Bronchial epithelial cell (primary cell): ENCODE measurements around the gene ABLIM2. TPM values are rescaled to one million over a fixed set of nuclear protein-coding genes. Genes with fewer than 3 reads are reported as not detected.

Source experiments
- DNase-seq: peaks from one replicate; pipeline ENCODE4 v3.0.0-alpha.2; 2010; ENCODE audit warnings: low read depth
- FAIRE-seq: peaks from 2 replicates; lab custom pipeline; 2011; peaks lifted over from hg19 to GRCh38; lab: Jason Lieb, UNC
- H3K27me3 ChIP-seq: 2 replicates; pipeline ENCODE4 v1.5.1; 2011; ENCODE audit warnings: low read length; ENCODE audit not compliant: control insufficient read depth, insufficient read depth
- H3K36me3 ChIP-seq: 2 replicates; pipeline ENCODE4 v1.5.1; 2011; ENCODE audit warnings: low read length; ENCODE audit not compliant: control insufficient read depth, insufficient read depth
- H3K4me3 ChIP-seq: 2 replicates; pipeline ENCODE4 v1.5.1; 2011; ENCODE audit warnings: mild to moderate bottlenecking, low read depth, low read length, control low read depth
- total RNA-seq: library from RNA; depleted of rRNA; stranded (reverse); fragments of >200 nt; gene quantifications from 2 replicates; pipeline ENCODE4 v1.2.1, GENCODE V29; 2014
- TF ChIP-seq, protein P1 (sequence below): IDR thresholded peaks from 2 replicates; pipeline ENCODE4 v1.5.1; 2011; ENCODE audit warnings: mild to moderate bottlenecking, moderate library complexity, low read length, control low read depth, inconsistent platforms; ENCODE audit not compliant: insufficient read depth, severe bottlenecking

ABLIM2 gene
- total RNA-seq, 1 donor from 2014 or later, result 1.1 TPM

DNA sequence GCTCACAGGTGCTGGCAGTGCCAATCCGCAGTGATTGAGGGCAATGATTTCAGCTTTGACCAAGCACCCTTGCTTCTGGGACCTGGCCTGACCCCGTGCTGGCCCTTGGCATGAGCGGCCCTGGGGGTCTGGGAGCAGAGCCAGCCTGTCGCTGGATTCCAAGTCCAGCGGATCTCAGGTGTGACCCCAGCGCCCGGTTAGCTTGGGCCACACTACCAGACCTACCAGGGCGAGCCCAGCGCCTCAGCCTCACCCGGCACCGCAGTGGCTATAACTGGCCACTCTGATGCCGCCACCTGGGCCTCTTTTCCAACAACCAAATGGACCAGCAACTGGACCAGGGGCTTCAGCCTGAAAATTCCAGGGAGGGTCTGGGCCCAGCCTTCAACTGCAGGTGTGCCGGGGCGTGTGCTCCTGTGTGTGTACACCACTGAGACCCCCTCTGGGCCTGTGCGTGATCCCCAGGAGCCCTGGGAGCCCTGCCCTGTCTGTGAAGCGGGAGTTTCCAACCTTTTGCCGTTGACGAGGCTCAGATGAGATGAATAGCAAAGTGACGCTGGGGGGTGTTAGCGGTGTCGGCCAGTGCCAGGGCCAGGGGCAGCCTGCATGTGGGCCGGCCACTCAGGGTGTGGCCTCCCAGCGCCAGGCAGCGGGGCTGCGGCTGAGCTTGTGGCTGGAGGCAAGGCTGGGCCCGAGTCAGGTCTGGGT, 41.1 kb upstream of the ABLIM2 start:
- DNase-seq, result no peak
- H3K27me3 ChIP-seq, result no peaks in the 10 kb centered on the region
- H3K4me3 ChIP-seq, result peak overlapping the region; percentile 85
- H3K36me3 ChIP-seq, result peaks cover 16% of the 10 kb centered on the region
- TF ChIP-seq, protein P1, sequence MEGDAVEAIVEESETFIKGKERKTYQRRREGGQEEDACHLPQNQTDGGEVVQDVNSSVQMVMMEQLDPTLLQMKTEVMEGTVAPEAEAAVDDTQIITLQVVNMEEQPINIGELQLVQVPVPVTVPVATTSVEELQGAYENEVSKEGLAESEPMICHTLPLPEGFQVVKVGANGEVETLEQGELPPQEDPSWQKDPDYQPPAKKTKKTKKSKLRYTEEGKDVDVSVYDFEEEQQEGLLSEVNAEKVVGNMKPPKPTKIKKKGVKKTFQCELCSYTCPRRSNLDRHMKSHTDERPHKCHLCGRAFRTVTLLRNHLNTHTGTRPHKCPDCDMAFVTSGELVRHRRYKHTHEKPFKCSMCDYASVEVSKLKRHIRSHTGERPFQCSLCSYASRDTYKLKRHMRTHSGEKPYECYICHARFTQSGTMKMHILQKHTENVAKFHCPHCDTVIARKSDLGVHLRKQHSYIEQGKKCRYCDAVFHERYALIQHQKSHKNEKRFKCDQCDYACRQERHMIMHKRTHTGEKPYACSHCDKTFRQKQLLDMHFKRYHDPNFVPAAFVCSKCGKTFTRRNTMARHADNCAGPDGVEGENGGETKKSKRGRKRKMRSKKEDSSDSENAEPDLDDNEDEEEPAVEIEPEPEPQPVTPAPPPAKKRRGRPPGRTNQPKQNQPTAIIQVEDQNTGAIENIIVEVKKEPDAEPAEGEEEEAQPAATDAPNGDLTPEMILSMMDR, result no peak
- no peak for FAIRE-seq

DNA sequence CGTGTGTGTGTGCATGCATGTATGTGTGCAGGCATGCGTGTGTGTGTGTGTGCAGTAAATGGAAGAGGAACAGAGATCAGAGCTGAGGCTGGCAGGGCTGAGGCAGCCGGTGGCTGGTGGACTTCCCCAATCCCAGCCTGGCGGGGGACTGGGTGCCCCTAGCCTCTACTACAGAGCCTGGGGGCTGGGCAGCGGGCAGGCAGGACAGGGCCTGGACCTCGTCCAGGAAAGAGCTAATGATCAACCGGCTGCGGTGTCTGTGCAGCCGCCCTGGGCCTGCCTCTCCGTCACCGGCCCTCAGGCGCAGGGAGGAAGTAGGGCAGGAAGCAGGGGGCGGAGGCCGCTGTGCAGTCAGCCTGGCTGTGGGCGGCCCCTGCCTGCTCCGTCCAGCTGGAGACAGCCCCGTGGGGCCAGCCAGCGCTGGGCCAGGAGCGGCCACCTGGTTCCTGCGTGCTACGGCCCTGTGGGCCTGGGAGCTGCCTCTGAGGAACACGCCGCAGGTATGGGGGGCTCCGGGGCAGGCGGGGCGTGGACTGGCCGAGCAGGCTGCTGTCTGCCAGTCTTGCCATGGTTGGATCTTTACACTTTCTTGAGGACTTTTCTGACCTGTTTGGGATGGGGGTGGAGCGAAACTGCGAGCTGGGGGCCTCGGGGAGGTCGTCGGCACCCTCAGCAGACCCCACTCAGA, 40.4 kb upstream of the ABLIM2 start, which contains the start of gene SH3TC1:
Gene SH3TC1, plus strand, starts transcription at position 385 of the 688 bp plus-strand sequence. CDS start 5,905 bp downstream, outside the sequence.
- DNase-seq, result peak; percentile 85
- TF ChIP-seq, protein P1, result no peak
- peaks cover 12% of the 10 kb centered on the region for H3K36me3 ChIP-seq
- FAIRE-seq, result no peak
- H3K4me3 ChIP-seq, result peak within 1 kb of the TSS; percentile 85
- no peaks in the 10 kb centered on the region for H3K27me3 ChIP-seq

DNA sequence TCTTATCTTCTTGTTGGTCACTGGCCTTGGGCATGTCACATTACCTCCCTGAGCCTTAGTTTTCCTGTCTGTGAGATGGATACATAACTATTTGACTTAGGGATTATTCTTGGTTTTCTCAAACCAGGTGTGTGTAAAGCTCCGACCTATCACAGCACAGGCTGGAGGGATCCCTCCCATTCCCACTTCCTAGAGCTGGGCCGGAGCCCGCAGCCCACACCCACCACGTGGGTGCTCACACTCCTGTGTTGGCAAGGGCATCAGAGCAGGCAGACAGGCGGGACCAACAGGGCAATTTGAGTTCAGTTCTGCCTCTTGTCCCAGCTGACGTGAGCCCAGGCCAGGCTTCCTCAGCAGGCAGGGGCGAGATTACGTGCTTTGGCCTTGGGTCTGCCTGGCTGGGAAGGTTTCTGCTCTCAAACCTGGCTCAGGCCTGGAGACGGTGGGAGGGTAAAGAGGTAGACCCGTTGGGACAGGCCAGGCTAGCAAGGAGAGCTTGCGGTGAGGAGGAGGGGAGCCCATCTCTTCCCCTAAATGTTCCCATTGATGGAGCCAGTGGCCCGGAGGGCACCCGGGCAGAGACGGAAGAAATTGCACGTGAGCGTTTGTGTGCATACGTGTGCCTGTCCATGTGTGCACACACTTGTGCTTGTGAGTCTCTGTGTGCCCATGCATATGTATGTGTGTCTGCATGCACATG, 39.7 kb upstream of the ABLIM2 start:
- FAIRE-seq (peak; percentile 90), DNase-seq (peak; percentile 87)
- peaks cover 12% of the 10 kb centered on the region for H3K36me3 ChIP-seq
- H3K27me3 ChIP-seq, result peaks cover 1% of the 10 kb centered on the region
- peak overlapping the region; percentile 85 for H3K4me3 ChIP-seq
- TF ChIP-seq, protein P1, result no peak

DNA sequence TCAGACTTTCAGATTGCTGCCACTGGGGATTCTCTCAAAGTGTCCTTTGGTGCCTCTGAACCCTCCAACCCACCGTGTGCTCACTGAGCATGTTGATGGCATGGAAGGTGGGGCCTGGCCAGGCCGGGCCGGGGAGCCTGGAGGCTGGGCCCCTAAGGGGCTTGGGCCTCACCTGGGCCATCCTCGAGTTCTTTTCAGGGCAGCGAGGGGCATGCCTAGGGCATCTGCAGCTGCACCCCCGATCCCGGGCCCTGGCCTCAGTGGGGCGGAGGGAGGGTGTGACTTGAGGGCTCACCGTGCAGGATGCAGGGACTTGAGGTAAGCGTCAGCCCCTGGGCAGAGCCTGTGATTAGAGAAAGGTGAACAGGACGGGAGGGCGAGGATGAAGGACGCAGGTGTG, 38.9 kb upstream of the ABLIM2 start:
- FAIRE-seq, result no peak

DNA sequence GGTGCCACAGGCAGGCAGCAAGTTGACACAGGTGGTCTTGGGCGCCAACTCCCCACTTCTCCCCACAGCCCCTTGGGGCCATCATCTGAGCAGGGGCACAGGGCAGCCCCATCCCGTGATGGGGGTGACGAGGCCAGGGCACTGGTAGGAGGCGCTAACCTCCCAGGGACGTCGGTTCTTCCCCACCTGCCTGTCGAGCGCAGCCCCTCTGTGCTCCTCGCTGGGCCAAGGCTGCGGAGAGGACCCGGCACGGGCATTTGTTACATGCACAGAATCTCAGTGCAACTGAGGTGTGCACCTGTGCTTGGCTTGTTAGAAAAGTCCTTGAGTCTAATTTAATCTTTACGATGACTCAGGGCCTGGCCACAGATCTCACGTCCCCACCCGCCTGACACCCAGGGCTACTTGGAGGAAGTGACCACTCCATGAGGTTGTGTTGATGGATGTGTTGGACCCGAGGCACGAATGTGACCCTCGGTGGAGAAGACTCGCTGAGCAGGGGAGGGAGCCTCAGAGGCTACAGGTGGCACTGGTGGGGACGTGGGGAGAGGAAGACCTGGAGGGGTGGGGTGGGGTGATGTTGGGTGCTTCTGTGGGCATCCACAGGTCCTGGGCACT, 37.3 kb upstream of the ABLIM2 start:
- DNase-seq (no peak), FAIRE-seq (no peak)
- Histone ChIP-seq H3K27me3 (peaks cover 1% of the 10 kb centered on the region), H3K4me3 (no peak overlapping the region), H3K36me3 (peaks cover 2% of the 10 kb centered on the region)
- TF ChIP-seq, protein P1, result no peak

More for the DNA sequence above, 38.9 kb upstream of the ABLIM2 start:
- H3K4me3 ChIP-seq, result no peak overlapping the region
- DNase-seq, result no peak
- H3K36me3 ChIP-seq, result peaks cover 12% of the 10 kb centered on the region
- TF ChIP-seq, protein P1, result no peak
- H3K27me3 ChIP-seq, result peaks cover 1% of the 10 kb centered on the region
